Activated CD8-positive, alpha-beta memory T cell treated with anti-CD3 and anti-CD28 coated beads, Interleukin-2, amount 50 U/mL, for 48 hours (primary cell): ENCODE results near the gene VTCN1.
"Not testable (repeated sequence)": the region's sequence is repeated elsewhere in the genome, so short reads cannot be mapped to it uniquely, and the experiment has no call there.

Experiments
- DNase-seq: peaks from one replicate; pipeline ENCODE4 v3.0.0-alpha.2; 2020

The VTCN1 gene

GRCh38 chr1:117162816-117163215 lies 47.9 kb downstream of the VTCN1 start:
- no peak for DNase-seq

- no peak for DNase-seq
Observed at GRCh38 chr1:117161887-117162286, 48.8 kb downstream of the VTCN1 start.

DNA sequence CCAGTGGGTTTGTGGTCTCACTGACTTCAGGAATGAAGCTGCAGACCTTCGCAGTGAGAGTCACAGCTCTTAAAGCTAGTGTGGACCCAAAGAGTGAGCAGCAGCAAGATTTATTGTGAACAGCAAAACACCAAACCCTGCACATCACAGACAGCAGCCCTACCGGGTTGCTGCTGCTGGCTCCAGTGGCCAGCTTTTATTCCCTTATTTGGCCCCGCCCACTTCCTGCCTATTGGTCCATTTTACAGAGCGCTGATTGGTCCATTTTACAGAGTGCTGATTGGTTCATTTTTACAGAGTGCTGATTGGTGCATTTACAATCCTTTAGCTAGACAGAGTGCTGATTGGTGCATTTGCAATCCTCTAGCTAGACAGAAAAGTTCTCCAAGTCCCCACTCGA lies 59.4 kb downstream of the VTCN1 start:
- not testable (repeated sequence) for DNase-seq

DNA sequence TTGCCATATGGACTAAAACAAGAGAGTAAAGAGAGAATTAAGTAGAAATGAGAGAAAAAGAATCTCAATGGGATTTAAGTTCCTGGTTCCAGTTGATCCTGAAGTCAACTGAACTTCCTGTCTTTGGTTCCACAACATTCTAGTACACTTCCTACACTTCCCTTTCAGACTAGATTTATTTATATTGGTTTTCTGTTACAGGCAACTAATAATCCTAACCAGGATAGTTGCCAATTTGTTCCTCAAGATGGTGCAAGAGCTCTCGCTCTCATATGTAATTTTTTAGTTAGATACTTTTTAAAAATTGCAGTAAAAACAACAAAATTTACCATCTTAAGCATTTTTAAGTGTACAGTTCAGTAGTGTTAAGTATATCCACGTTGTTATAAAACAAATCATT lies 60.4 kb downstream of the VTCN1 start:
- DNase-seq, result no peak

DNA sequence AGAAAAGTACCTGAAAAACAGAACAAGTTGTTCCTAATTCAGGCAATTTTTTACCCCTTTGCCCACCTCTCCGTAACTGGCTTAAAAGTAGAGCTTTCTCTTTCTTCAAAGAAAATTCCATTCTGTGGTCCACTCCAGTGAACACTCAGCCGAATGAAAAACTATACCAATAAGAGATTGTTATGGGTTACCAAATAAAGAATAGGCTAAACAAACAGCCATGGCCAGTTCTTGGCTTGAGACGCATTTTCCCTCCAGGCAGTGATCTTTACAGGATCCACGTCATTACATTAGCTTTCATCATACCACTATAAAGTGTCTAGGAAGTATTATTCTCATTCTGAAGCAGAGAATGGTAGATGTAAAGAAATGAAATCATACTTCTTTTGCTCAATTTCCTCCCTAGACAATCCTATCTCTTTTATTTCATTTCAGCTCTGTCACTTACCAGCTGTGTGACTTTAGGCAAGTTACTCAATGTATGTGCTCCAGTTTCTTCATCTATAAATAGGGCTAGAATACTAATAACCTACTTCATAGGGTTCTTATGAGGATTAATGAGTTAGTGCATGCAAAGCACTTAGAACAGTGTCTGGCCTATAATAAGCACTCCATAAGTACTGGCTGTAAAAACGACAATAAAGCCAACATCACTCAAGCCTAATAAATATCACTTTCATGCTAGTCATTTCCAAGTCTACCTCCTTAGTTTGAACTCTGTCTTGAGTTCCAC lies 62.7 kb downstream of the VTCN1 start:
- no peak for DNase-seq

GRCh38 chr1:117147341-117147831 lies 63.3 kb downstream of the VTCN1 start:
- DNase-seq, result no peak

DNA sequence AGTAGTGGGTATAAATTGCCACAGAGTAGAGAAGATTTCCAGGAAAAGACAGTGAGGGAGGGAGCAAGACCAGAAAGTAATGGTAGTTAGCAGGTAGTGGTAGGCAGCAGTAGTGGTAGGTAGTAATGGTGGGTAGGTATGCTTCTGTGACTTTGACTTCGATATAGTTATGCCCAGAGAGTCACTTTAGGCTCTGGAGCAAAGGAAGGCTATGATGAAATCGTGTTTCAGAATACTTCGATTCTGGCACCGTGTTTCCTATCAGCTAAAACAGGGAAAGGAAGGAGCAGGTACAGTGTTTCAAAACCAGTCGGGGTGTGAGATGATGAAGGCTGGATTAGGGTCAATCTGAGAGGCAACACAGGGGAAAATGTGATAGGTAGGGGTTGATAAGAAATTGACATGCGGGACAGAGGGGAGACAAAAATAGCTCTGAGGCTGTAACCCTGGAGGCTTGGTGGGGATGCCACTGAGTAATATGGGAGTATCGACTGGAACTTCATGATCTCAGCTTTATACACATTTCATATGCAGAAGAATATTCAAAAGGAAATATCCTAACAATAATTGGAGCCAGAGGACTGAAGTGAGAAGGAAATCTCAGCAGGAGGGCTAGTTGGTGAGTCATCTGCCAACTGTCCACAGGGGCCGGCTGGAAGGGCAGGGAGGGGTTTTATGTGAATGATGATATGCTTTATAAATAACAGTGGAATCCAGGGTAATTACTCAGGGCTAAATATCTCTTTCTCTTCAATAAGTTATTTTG lies 64.0 kb downstream of the VTCN1 start:
- DNase-seq, result no peak

DNA sequence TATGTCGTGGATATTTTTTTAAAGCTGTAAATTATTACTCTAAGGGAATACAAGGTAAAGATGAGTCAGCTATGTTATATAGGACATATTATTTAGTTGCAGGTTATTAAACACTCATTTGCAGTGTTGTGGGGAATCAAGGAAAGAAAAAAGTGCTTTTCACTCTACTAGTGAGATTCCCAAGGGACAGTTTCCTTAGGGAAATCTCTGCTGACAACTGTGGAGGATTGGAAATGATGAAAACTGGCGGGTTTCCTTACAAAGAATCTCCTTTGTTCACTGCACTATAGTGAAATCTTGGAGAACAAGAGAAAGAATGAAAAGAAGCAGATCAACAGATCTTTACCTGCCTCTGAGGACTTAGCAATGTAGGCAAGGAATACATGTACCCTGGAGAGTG lies 64.7 kb downstream of the VTCN1 start:
- DNase-seq, result no peak

- no peak for DNase-seq
Observed at GRCh38 chr1:117143871-117144270, 66.9 kb downstream of the VTCN1 start.

GRCh38 chr1:117143172-117143571 lies 67.6 kb downstream of the VTCN1 start:
- no peak for DNase-seq

DNA sequence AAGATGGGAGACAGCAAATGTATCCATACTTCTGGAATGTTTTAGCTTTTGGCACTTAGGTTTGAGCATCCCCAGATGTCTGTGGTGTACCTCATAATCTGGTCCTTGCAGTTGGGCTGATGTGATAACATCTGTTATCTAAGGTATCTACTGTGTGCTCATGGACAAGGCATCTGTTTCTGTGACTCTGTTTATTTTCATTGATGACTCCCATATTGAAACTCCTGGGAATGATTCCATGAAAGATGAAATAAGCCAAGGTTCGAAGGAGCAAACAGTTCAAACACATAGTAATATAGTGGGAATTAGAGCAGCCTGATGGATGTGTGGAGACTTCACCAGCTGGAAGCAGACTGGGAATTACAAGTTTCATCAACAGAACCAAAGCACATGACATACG lies 68.5 kb downstream of the VTCN1 start:
- DNase-seq, result no peak

GRCh38 chr1:117138561-117138960 lies 72.2 kb downstream of the VTCN1 start:
- DNase-seq, result no peak

DNA sequence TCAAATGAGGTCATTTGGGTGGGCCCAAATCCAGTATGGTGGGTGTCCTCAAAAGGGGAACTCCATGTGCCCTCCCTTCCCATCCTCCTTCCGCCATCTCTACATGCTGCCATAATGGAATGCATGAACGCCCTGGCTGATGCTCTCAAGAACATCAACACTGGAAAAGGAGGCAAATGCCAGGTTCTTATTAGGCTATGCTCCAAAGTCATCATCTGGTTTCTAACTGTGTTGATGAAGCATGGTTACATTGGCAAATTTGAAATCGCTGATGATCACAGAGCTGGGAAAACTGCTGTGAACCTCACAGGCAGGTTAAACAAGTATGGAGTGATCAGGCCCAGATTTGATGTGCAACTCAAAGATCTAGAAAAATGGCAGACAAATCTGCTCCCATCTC lies 72.6 kb downstream of the VTCN1 start:
- DNase-seq, result no peak

GRCh38 chr1:117137281-117137855 lies 73.4 kb downstream of the VTCN1 start:
- no peak for DNase-seq

- DNase-seq, result no peak
Observed at GRCh38 chr1:117136749-117137148, 74.0 kb downstream of the VTCN1 start.

- DNase-seq, result no peak
Observed at GRCh38 chr1:117135329-117135728, 75.4 kb downstream of the VTCN1 start.

DNA sequence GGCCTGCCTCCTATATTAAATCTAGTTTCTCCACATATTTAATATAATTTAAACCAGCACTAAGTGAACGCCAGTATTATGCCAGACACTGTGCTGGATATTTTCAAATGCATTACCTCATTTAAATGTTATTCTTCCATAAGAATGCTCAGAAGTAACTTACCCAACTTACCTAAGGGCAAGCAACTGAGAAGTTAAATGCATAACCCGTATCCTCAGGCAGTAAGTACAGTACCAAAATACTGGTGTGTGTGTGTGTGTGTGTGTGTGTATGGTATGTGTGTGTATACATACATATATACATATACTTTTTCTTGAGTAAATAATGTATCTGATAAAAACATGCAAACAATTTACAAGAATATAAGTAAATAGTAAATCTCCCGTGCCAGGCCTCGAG lies 80.2 kb downstream of the VTCN1 start:
- DNase-seq, result no peak

DNA sequence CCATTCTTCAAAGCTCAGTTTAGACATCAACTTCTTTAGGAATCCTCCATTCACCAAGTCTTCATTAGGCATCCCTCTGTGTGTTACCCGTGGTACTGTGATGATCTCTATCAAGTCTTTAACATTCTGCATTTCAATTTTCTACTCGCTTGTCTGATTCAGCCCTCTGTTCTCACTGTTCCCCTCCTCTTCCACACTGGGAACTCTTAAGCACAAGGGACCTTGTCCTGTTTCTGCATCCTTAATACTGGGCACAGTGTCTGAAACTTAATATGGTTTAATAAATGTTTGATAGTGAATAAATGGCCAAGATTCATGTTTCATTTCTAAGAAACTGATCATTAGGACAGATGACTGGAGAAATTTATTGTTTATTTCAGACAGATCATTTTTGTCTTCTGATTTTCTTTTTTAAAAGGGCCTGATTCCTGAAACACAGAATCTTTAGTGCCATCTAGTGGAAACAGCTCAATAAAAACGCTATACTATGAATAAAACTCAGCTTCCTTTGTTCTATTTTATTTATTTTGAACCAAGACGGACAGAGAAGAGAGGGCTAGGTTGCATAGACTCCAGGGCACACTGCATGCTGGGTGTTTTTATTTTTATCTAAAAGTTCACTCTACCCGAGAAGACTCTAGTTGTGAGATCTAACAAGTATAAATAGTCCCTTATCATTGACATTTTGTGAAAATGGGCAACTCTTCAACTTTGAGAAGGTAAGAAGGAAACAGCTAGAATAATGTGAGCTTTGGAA lies 82.2 kb downstream of the VTCN1 start:
- DNase-seq, result no peak

DNA sequence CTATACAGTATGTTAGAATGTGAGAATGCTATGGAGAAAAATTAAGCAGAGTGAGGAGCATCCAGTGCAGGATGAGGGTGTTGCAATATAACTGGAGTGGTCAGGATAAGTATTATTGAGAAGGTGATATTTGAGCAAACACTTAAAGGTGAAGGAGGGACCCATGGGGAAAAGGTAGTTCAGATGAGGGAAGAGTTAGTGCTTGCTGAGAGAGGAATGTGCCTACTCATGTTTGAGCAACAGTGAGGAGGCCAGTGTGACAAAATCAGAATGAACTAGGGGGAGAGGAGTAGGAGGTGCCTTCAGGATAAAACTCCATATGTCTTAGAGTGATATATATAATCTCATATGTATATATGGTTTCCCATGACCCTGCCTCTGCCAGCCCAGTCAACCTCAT lies 82.9 kb downstream of the VTCN1 start:
- no peak for DNase-seq

DNA sequence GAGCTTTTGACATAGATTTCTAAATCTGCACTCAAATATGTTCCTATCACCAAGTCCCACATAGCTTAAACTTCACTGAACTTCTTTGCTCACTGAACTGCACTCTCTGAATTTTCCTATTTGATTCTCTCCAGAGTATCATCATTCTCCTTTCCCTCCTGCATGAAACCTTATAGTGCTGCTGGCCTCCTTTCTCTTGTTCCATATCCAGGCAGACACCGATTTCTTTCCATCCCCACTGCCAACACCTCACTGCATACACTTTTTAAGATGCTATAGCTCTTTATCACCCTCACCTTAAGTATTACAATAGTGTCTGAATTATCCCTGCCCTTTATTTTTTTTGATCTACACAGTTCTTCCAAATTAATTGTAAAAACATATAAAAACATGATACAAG lies 86.1 kb downstream of the VTCN1 start:
- DNase-seq, result no peak

DNA sequence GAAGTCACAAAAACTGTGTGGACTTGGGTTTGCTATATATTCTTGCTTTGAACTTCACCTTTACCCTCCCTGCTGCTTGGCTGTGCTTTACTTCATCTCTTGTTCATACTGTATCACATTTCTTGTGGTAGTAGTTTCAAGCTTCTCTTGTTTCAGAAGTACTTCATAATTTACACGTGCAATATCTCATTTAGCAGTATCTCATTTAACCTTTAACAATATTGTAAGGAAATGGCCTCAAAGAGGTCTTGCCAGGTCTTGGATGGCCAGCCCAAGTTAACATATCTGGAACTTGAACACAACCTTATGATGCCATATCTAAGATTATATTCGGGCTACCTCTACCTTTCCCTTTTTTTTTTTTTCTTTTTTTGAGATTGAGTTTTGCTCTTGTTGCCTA lies 87.5 kb downstream of the VTCN1 start:
- no peak for DNase-seq

- DNase-seq, result no peak
Observed at GRCh38 chr1:117122330-117123025, 88.2 kb downstream of the VTCN1 start.
